CD4-positive, alpha-beta T cell treated with Interleukin-1 beta for 1 hour (primary cell): ENCODE results near the gene CDH3.

Source experiments
- DNase-seq, 2 donors: peaks; one replicate each; pipeline ENCODE4 v3.0.0-alpha.2; 2020 to 2022

CDH3 gene

DNA sequence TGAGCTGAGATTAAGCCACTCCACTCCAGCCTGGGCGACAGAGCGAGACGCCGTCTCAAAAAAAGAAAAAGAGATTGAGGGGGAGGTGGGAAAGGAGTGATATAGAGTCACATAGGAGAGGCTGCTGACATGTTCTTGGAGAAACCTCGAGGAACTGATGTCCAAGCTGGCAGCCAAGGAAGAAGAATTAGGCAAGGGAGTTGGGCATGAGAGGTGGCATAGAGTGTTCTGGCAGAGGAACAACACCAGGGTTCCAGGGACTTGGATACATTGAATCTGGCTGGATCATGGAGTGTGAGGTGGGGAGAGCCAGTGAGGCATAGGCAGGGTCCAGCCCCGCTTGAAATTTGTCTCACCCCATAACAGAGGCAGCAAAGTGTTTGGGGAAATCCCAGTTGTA, 10.7 kb downstream of the CDH3 start:
- no peak for DNase-seq

DNA sequence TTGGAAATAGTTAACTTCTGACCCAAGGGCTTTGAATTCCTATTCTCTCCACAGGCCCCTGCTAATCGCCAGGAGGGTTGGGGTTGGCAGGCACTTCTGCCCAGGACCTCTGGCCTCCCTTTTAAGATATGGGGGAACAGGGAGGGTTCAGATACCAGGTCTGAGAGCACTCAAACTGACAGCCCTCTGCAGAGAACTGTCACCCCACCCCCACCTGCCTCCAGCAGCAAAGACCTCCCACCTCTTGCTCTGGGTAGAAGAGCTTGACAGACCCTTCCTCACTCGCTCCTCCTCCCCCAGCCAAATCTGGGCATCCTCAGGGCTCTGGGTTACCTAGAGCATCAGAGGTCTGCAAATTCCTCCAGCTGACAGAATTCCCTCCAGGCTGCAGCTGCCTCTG, 11.6 kb downstream of the CDH3 start:
- no peak for DNase-seq

DNA sequence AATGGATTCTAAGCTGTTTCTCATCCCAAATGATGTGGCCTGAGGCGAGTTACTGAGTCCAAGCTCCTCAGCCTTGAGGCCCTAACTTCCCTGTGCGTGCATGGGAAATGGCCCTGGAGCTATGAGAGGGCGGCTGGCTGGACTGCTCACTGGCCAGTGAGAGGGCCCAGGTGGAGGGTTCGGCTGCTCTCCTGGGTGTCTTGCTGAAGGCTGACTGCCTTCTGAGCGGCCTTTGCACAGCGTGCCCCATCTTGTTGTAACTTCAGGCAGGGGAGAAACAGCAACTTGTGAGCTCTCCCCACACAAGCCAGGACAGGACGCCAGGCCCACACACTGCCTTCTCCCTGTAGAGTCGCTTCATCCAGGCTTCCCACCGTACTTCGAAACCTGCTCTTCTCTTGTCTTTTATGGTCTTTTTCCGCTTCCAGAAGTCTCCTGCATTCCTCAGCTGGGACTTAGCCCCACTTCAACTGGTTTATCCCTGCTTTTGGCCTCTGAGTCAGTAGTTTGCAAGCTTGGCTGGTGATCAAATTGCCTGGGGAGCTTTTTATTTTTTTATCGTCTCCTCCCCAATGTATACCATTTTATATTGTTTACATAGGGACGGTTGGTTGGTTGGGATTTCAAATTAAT, 13.3 kb downstream of the CDH3 start:
- no peak for DNase-seq

GRCh38 chr16:68658974-68659360, 13.9 kb downstream of the CDH3 start:
- DNase-seq: no peak

- DNase-seq: no peak
Observed at GRCh38 chr16:68659412-68660358, 14.6 kb downstream of the CDH3 start.

DNA sequence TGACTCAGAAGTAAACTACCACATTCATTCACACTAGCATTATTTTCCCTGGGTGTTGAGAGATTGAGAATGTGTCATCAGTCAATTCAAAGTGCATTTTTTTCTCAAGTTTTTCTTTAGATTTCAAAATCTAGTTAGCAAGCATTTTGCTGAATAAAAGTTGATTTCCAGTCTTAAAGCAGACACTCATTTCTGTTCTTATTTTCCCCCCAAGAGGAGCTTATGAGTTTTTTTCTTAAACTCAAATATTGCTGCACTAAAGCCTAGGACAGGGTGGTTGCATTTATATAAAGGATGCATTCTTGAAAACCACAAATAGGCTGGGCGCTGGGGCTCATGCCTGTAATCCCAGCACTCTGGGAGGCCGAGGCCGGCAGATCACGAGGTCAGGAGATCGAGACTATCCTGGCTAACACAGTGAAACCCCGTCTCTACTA, 15.3 kb downstream of the CDH3 start:
- no peak for DNase-seq

DNA sequence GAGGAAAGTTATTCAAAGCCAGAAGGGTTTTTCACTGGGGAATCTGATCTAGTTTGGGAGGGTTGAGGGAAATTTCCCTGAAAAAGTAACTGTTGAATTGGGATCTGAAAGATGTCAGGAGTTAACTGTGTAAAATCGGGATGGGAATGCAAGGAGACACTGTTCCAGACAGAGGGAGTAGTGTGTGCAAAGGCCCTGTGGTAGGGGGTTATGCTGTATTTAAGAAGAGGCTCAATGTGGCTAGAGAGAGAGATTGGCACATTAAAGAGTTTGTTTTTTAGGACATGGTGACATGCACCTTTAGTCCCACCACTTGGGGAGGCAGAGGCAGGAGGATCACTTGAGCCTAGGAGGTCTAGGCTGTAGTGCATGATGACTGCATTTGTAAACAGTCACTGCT, 16.9 kb downstream of the CDH3 start:
- DNase-seq: no peak

- DNase-seq: no peak
Observed at GRCh38 chr16:68664297-68664696, 19.2 kb downstream of the CDH3 start.

GRCh38 chr16:68665501-68665900, 20.4 kb downstream of the CDH3 start:
- no peak for DNase-seq

DNA sequence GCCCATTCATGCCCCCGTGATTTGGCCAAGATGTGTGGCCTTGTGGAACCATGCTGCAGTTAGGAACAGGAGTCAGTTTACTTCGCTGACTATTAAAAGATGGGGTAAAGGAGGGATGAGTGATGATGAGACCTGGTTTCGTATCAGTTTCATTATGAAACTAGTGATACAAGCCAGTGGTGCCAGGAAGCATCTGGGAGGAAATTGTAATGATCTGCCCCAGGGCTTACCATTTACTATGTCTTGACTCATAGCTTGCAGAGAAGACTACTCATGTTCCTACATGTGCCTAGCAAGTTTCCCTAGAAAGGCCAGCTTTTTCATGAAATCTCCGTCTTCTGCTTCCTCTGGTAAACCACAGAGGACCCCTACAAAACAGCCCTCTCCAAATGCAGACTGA, 23.2 kb downstream of the CDH3 start:
- DNase-seq: no peak

GRCh38 chr16:68676113-68676860, 31.2 kb downstream of the CDH3 start:
- DNase-seq: no peak

DNA sequence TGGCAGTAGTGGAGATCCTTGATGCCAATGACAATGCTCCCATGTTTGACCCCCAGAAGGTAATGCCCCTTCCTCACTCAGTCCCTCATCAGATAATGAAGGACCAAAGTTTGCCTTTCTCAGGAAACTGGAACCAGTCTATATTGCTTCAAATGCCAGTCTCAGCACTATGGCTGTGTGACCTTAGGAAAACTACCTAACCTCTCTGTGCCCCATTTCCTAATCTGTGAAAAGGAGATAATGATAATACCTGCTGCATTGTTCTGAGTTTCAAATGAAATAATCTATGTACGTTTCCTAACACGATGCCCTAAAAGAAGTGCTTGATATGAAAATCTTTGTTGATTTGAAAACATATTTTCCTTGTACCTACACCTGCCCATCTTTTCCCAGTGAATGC, 35.9 kb downstream of the CDH3 start:
- no peak for DNase-seq

GRCh38 chr16:68685685-68686478, 40.8 kb downstream of the CDH3 start:
- no peak for DNase-seq

DNA sequence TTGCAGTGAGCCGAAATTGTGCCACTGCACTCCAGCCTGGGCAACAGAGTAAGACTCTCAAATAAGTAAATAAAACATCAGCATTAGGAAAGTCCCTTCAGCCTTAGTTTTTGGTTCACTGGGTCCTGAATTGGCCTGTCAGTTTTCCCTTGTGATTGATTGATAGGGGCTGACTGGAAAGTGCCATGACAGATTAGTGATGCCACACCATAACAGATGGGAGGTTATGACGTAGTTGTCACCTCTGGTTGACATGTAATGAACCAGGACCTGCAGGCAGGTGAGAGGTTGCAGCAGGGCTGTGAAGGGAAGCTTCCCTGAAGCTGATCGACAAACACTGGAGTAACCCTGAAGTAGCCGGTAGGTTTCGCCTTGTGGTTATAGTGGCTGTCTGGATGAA, 41.8 kb downstream of the CDH3 start:
- DNase-seq: no peak

DNA sequence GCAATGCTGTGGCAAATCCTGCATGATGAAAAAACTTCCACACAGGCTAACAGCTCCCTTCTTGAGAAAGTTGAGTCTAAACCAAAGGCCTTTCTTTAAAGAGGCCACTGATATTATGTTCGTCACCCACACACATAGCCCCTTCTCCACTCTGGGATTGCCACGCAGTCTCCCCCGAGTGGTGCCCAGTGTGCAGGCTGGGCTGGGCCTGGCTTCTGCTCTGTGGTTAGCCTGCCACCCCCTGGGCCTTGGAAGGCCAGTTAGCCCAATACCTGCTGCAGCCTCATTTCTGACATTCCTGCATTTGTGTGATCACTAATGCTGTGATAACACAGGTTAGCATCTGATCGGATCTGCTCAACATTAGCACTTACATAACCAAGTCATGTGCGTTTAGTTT, 44.8 kb downstream of the CDH3 start:
- no peak for DNase-seq

DNA sequence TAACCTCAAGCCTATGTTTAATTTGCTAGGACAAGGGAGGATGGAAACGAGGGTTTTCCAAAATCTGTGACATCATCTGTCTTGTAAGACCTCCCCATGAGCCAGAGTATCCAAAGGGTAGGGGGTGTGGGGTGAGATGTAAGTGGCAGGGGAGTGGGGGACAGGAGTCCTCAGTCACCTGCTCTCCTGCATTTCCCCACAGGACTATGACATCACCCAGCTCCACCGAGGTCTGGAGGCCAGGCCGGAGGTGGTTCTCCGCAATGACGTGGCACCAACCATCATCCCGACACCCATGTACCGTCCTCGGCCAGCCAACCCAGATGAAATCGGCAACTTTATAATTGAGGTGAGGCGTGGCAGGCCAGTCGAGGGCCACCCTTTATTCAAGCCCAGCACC, 50.5 kb downstream of the CDH3 start:
- DNase-seq: no peak

GRCh38 chr16:68696514-68696913, 51.4 kb downstream of the CDH3 start:
- no peak for DNase-seq

- no peak for DNase-seq
Observed at GRCh38 chr16:68698091-68698490, 53.0 kb downstream of the CDH3 start.

GRCh38 chr16:68700120-68700519, 55.0 kb downstream of the CDH3 start:
- DNase-seq: no peak

DNA sequence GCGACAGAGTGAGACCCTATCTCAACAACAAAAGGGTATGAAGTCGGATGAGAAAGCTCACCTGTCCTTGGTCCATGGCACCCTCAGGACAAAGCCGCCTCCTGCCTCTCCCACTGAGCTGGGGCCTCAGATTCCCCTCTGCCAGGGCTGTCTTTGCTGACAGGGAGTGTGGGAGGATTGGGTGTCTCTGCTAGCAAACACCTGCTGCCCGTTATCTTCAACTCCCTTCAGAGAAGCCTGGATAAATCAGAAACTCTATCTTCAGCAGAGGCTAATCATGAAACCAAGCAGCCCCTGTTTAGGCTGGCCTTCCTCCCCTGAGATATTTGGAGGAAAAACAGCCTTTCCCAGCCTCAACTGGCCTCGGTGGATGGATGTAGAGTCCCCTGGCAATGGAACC, 55.7 kb downstream of the CDH3 start:
- DNase-seq: no peak

DNA sequence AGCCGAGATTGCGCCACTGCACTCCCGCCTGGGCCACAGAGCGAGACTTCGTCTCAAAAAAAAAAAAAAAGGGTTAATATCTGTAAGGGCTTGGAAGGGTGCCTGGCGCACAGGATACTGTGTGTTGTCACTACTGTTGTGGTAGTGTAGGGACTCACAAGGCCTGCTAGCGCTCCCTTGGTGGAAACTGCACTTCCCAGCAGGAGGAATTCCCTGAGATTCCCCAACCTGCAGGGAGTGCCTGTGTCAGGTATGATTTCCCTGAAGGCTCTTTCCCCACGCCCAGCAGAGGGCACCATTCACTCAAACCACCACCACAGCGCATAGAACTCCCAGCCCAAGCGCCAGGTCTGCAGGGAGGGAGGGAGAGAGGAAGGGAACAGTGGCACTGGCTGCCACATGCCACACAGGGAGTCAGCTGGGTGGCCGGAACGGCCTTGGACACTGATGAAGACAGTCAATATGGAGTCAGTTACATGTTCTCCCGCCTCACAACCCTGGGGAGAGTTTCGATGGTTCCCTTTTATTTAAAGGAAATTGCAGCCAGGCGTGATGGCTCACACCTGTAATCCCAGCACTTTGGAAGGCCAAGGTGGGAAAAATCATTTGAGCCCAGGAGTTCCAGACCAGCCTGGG, 59.2 kb downstream of the CDH3 start:
- DNase-seq: peak; percentile 42 to 43
